Hepatocyte (in vitro differentiated cells): ENCODE measurements around the gene DSCAML1. TPM values are rescaled to one million over a fixed set of nuclear protein-coding genes. Genes with fewer than 3 reads are reported as not detected.
"Not testable (repeated sequence)": the region's sequence is repeated elsewhere in the genome, so short reads cannot be mapped to it uniquely, and the experiment has no call there.

Source experiments
- DNase-seq: peaks from one replicate; pipeline ENCODE4 v3.0.0-alpha.2; 2016; ENCODE audit warnings: low spot score
- H2AFZ ChIP-seq: fragments of 200-600 bp; sonication (generic); 2 replicates; pipeline ENCODE4 v1.6.0; 2016; ENCODE audit warnings: antibody characterized with exemption, mild to moderate bottlenecking
- H3K27ac ChIP-seq: fragments of 200-600 bp; sonication (generic); 2 replicates; pipeline ENCODE4 v1.5.1; 2016; ENCODE audit warnings: mild to moderate bottlenecking
- H3K27me3 ChIP-seq: fragments of 200-600 bp; sonication (generic); 2 replicates; pipeline ENCODE4 v1.6.1; 2016
- H3K36me3 ChIP-seq: fragments of 200-600 bp; sonication (generic); replicated peaks from 2 replicates; pipeline ENCODE4 v1.5.1; 2016; ENCODE audit warnings: low read depth; ENCODE audit not compliant: insufficient read depth
- H3K4me1 ChIP-seq: fragments of 200-600 bp; sonication (generic); 2 replicates; pipeline ENCODE4 v1.5.1; 2016; ENCODE audit warnings: mild to moderate bottlenecking, moderate library complexity; ENCODE audit not compliant: insufficient read depth
- H3K4me2 ChIP-seq: fragments of 200-600 bp; sonication (generic); 2 replicates; pipeline ENCODE4 v1.6.0; 2016
- H3K4me3 ChIP-seq: fragments of 200-600 bp; sonication (generic); 2 replicates; pipeline ENCODE4 v1.5.1; 2016; ENCODE audit warnings: mild to moderate bottlenecking
- H3K79me2 ChIP-seq: fragments of 200-600 bp; sonication (generic); 2 replicates; pipeline ENCODE4 v1.6.0; 2017; ENCODE audit warnings: mild to moderate bottlenecking
- H3K9me2 ChIP-seq: fragments of 200-600 bp; sonication (generic); replicated peaks from 2 replicates; pipeline ENCODE4 v1.6.0; 2017; ENCODE audit warnings: mild to moderate bottlenecking; ENCODE audit not compliant: insufficient read depth
- H3K9me3 ChIP-seq: fragments of 200-600 bp; sonication (generic); 2 replicates; pipeline ENCODE4 v1.5.1; 2016; ENCODE audit warnings: low read depth, mild to moderate bottlenecking
- H4K20me1 ChIP-seq: fragments of 200-600 bp; sonication (generic); 2 replicates; pipeline ENCODE4 v1.6.0; 2016; ENCODE audit warnings: mild to moderate bottlenecking; ENCODE audit not compliant: insufficient read depth, poor library complexity, severe bottlenecking
- CTCF ChIP-seq: fragments of 200-600 bp; sonication (generic); IDR thresholded peaks from 2 replicates; pipeline ENCODE4 v1.5.1; 2016; ENCODE audit warnings: antibody characterized with exemption, mild to moderate bottlenecking; ENCODE audit not compliant: poor library complexity
- EZH2 ChIP-seq: fragments of 200-600 bp; sonication (generic); IDR thresholded peaks from 2 replicates; pipeline ENCODE4 v1.6.1; 2016; ENCODE audit warnings: antibody characterized with exemption, mild to moderate bottlenecking, borderline replicate concordance
- EZH2phosphoT487 ChIP-seq: fragments of 200-600 bp; sonication (generic); IDR thresholded peaks from one replicate; pipeline ENCODE4 v1.6.1; 2018; ENCODE audit warnings: antibody characterized with exemption, mild to moderate bottlenecking, low read depth, moderate library complexity; ENCODE audit not compliant: unreplicated experiment, severe bottlenecking
- WGBS: methylation state at CpG from one replicate; pipeline ENCODE4 v1.1.6; 2016; ENCODE audit warnings: low lambda C conversion rate; ENCODE audit errors: missing lambda C conversion rate; 5-methylcytosine and 5-hydroxymethylcytosine counted together
- polyA plus RNA-seq: library from polyadenylated mRNA; unstranded; fragments of >200 nt; fragmentation: Nextera tagmentation; extraction: Ambion mirVana; gene quantifications from 2 replicates; pipeline ENCODE4 v1.2.1, GENCODE V29; 2016
- total RNA-seq: library from RNA; depleted of rRNA; stranded (reverse); fragments of >200 nt; gene quantifications from 2 replicates; pipeline ENCODE4 v1.2.3, GENCODE V29; 2014

DSCAML1 gene
- total and polyA plus RNA-seq, 2 experiments from 2014 or later = 0.46 to 2.6 TPM

DNA sequence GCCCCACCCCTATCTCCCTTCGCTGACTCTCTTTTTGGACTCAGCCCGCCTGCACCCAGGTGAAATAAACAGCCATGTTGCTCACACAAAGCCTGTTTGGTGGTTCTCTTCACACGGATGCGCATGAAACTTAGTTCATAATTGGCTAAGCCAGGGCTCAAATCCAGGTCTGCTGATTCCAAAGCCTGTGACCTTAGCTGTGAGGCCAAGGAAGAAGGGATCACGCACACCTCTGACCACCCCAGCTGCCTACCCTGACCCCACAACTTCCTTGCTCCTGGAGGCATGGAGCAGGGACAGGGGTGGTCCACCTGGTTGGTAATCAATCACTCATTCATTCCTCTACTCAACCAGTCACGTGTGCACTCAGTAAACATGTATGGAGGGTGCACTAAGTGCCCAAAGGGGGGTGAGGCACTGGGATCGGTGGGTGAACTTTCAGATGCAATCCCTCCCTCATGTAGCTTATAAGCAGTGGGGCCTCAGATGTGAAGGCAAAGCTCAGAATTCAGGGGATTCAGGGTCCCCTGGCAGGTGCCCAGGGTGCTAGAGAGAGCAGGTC, 17.3 kb upstream of the DSCAML1 start:
- Histone ChIP-seq H3K9me3 (no peaks in the 10 kb centered on the region), H2AFZ (no peak overlapping the region), H3K4me1 (peaks cover 42% of the 10 kb centered on the region), H3K27me3 (no peaks in the 10 kb centered on the region), H3K27ac (peak overlapping the region; percentile 88), H3K79me2 (no peaks in the 10 kb centered on the region), H3K36me3 (no peaks in the 10 kb centered on the region), H3K9me2 (no peaks in the 10 kb centered on the region), H4K20me1 (no peaks in the 10 kb centered on the region), H3K4me2 (no peak overlapping the region), H3K4me3 (no peak overlapping the region)
- TF ChIP-seq EZH2 = no peak
- no peak for TF ChIP-seq EZH2phosphoT487
- TF ChIP-seq CTCF = no peak
- 75% methylated on average over 7 of the region's 7 CpGs for WGBS
- no peak for DNase-seq

- not testable (repeated sequence) for H3K9me2 ChIP-seq, H3K36me3 ChIP-seq, H3K27me3 ChIP-seq, H3K4me2 ChIP-seq, H2AFZ ChIP-seq, DNase-seq, H3K9me3 ChIP-seq, H3K79me2 ChIP-seq, H3K4me3 ChIP-seq, H3K27ac ChIP-seq, H4K20me1 ChIP-seq, H3K4me1 ChIP-seq
- 96% methylated on average over 11 of the region's 12 CpGs for WGBS
Measured at GRCh38 chr11:117810056-117810451, 13.0 kb upstream of the DSCAML1 start.

DNA sequence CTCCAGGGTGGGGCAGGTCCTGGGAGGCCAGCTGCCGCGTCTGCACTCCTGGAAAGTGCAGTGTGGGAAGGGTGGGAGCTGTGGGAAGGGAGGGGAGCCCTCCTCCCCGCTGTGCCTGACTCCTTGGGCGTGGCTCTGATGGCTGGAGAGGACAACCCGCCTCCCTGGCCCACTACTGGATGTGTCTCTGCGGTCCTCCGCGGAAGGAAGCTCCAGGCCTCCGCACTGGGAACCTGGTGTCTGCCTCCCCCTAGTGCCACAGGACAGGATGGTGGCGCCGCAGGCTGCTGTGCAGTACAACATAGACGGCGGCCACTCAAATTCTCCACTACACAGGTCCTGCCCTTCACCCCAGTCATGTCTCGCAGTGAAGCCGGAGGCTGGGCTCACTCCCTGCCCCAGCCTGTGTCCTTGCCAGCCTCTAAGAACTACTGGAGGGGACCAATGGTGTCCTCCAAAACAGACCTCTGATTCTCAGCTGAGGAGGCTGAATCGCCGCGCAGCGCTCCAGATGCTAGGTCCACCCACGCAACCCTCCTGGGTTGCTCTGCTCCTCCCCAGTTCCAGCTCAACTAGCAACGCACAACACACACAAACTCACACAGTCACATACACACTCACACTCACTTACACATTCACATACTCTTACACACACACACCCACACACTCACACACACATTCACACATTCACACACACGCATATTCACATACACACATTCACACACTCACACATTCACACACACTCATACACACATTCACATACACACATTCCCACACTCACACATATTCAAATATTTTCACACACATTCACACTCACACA, 12.4 kb upstream of the DSCAML1 start:
- TF ChIP-seq EZH2phosphoT487 (no peak), EZH2 (no peak), CTCF (peak; percentile 72)
- peak; percentile 91 for DNase-seq
- 47% methylated on average over 20 of the region's 22 CpGs for WGBS
- H3K27me3 ChIP-seq = no peaks in the 10 kb centered on the region
- H4K20me1 ChIP-seq = no peaks in the 10 kb centered on the region
- H3K4me3 ChIP-seq = no peak overlapping the region
- H3K27ac ChIP-seq = no peak overlapping the region
- H3K9me2 ChIP-seq = no peaks in the 10 kb centered on the region
- no peaks in the 10 kb centered on the region for H3K9me3 ChIP-seq
- no peak overlapping the region for H2AFZ ChIP-seq
- H3K36me3 ChIP-seq = no peaks in the 10 kb centered on the region
- peaks cover 4% of the 10 kb centered on the region for H3K4me1 ChIP-seq
- no peak overlapping the region for H3K4me2 ChIP-seq
- H3K79me2 ChIP-seq = no peaks in the 10 kb centered on the region

DNA sequence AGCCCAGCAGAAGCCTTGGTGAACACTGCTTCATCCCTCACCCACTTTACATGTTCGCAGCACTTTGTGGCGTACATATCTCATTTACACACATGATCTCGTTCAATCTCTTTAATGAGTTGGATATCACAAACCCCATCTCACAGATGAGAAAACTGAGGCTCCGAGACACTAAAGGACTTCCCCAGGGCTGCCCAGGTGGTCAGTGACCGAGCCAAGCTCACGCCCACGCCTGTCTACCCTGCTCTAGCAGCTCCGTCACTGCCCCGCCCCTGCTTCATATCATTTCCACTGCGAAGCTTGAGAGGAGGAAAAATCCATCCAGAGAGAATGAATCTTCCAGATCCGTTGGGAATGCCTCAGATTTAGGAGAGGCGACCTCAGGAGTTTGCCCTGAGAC, 11.8 kb upstream of the DSCAML1 start:
- 81% methylated on average over 12 of the region's 12 CpGs for WGBS
- H3K4me2 ChIP-seq = no peak overlapping the region
- H3K27ac ChIP-seq = no peak overlapping the region

More for the DNA sequence above, 11.8 kb upstream of the DSCAML1 start:
- Histone ChIP-seq H3K27me3 (no peaks in the 10 kb centered on the region), H4K20me1 (no peaks in the 10 kb centered on the region), H3K4me3 (no peak overlapping the region), H3K9me3 (no peaks in the 10 kb centered on the region), H3K79me2 (no peaks in the 10 kb centered on the region), H3K36me3 (no peaks in the 10 kb centered on the region), H3K4me1 (no peaks in the 10 kb centered on the region), H2AFZ (no peak overlapping the region), H3K9me2 (no peaks in the 10 kb centered on the region)
- TF ChIP-seq EZH2 (no peak), CTCF (no peak), EZH2phosphoT487 (no peak)
- no peak for DNase-seq
